Measurements from ENCODE around the gene NAA40. TPM values are rescaled to one million over a fixed set of nuclear protein-coding genes. Genes with fewer than 3 reads are reported as not detected.

NAA40 gene
- total and polyA plus RNA-seq, 2 of the 13 experiments (the other 11 are each of a cell fraction or from before 2014, with no cell fraction given), result 11.1 to 17.9 TPM

DNA sequence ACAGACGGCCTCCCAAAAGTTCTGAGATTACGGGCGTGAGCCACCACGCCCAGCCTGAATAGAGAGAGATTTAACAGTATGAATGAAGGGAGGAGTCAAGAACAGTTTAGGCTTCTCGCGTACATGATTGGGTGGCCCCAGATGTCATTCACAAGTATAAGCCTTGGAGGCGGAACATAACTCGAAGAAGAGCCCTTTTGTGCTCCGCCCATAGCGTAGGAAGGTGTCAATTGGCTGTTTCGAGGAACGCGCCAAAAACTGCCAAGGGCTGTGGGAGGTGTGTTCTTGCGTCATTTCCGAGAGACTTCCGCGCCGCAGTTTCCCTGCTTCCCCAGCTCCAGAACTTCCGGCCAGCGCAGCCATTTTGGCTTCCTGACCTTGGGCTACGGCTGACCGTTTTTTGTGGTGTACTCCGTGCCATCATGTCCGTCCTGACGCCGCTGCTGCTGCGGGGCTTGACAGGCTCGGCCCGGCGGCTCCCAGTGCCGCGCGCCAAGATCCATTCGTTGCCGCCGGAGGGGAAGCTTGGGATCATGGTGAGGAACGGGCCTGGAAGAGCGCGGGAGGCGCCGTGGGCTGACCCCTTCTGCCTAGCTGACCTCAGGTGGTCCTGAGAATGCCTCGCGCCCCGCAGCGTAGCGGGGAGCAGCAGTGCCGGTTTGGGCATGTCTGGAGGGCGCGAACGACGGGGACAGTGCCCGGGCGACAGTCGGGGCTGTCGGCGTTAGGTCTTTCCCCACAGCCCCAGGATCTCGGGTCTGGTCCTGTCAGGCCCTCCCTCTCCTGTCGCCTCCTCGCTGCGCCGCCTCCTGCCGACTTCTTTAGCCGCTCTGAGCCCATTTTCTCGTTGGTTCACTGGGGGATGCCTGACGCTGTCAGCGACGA, 35.7 kb downstream of the NAA40 start, which contains the start of gene COX8A (continued):
- peak; percentile 91 for TF ChIP-seq HDAC1 (CRISPR knock-in tag; IDR thresholded peaks at IDR 0.05)
- peak; percentile 40; the same call in 1 of the 2 replicates for TF ChIP-seq NR2F6 (IDR thresholded peaks at IDR 0.05)
- peak; percentile 51 for TF ChIP-seq NR2F6 (CRISPR knock-in tag; IDR thresholded peaks at IDR 0.05)
- 0 out of 2 replicates have a peak, but pooled peaks have one; percentile 22 for TF ChIP-seq ZNF619 (CRISPR knock-in tag; IDR thresholded peaks at IDR 0.05)
- no peak for TF ChIP-seq PRDM10 (CRISPR knock-in tag; IDR thresholded peaks at IDR 0.05; ENCODE audit: low read depth)
- TF ChIP-seq ZIK1 (CRISPR knock-in tag; IDR thresholded peaks at IDR 0.05; ENCODE audit: borderline replicate concordance, low read depth), result peak; percentile 79
- peak; percentile 69; the same call in 1 of the 2 replicates for TF ChIP-seq KLF11 (CRISPR knock-in tag; IDR thresholded peaks at IDR 0.05)
- peak; percentile 50; the same call in 1 of the 2 replicates for TF ChIP-seq CBFB (CRISPR knock-in tag; IDR thresholded peaks at IDR 0.05)
- peak; percentile 61; the same call in 1 of the 2 replicates for TF ChIP-seq ZNF292 (CRISPR knock-in tag; IDR thresholded peaks at IDR 0.05; ENCODE audit: borderline replicate concordance, low read depth)
- peak; percentile 87 for TF ChIP-seq GATAD1 (CRISPR knock-in tag; IDR thresholded peaks at IDR 0.05)
- TF ChIP-seq, protein P1, sequence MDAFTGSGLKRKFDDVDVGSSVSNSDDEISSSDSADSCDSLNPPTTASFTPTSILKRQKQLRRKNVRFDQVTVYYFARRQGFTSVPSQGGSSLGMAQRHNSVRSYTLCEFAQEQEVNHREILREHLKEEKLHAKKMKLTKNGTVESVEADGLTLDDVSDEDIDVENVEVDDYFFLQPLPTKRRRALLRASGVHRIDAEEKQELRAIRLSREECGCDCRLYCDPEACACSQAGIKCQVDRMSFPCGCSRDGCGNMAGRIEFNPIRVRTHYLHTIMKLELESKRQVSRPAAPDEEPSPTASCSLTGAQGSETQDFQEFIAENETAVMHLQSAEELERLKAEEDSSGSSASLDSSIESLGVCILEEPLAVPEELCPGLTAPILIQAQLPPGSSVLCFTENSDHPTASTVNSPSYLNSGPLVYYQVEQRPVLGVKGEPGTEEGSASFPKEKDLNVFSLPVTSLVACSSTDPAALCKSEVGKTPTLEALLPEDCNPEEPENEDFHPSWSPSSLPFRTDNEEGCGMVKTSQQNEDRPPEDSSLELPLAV (CRISPR knock-in tag; conservative IDR thresholded peaks at IDR 0.05; ENCODE audit: low read depth), result no peak
- TF ChIP-seq FLYWCH1 (CRISPR knock-in tag; IDR thresholded peaks at IDR 0.05), result no peak
- no peak for TF ChIP-seq ZNF564 (CRISPR knock-in tag; IDR thresholded peaks at IDR 0.05)
- no peak for TF ChIP-seq RARG (CRISPR knock-in tag; IDR thresholded peaks at IDR 0.05; ENCODE audit: low read depth)
- TF ChIP-seq POLR2A (IDR thresholded peaks at IDR 0.05; ENCODE audit: insufficient read depth in 1 of 2, low read depth in 2 of 2, low read length in 2 of 2), result peak; percentile 78 to 88
- peak; percentile 43; the same call in 1 of the 2 replicates for TF ChIP-seq PAXIP1 (CRISPR knock-in tag; conservative IDR thresholded peaks at IDR 0.05)
- TF ChIP-seq HOXA7 (CRISPR knock-in tag; IDR thresholded peaks at IDR 0.05), result no peak
- peak; percentile 87 for TF ChIP-seq YEATS2 (CRISPR knock-in tag; IDR thresholded peaks at IDR 0.05; ENCODE audit: borderline replicate concordance)
- TF ChIP-seq CCAR2 (optimal IDR thresholded peaks at IDR 0.05; ENCODE audit: low read depth, low read length), result no peak
- no peak for TF ChIP-seq CAMTA2 (CRISPR knock-in tag; IDR thresholded peaks at IDR 0.05; ENCODE audit: borderline replicate concordance)
- TF ChIP-seq ZNF264 (CRISPR knock-in tag; IDR thresholded peaks at IDR 0.05), result no peak
- 0 out of 2 replicates have a peak, but pooled peaks have one; percentile 11 for TF ChIP-seq SIX1 (CRISPR knock-in tag; IDR thresholded peaks at IDR 0.05; ENCODE audit: borderline replicate concordance)
